Measurements from ENCODE around the gene ANKRD60.

ANKRD60 gene

GRCh38 chr20:58173930-58174707 is 54.3 kb downstream of the ANKRD60 start:
- TF ChIP-seq NFIC (IDR thresholded peaks at IDR 0.05) (no peak), YY1 (IDR thresholded peaks at IDR 0.05; ENCODE audit: low read depth) (no peak), ZBTB7A (IDR thresholded peaks at IDR 0.05; ENCODE audit: low read depth) (no peak), USF1 (IDR thresholded peaks at IDR 0.05) (no peak), FOXM1 (IDR thresholded peaks at IDR 0.05; ENCODE audit: borderline replicate concordance, low read depth) (no peak), EP300 (IDR thresholded peaks at IDR 0.05; ENCODE audit: borderline replicate concordance) (no peak), MAX (IDR thresholded peaks at IDR 0.05) (no peak), REST (IDR thresholded peaks at IDR 0.05; ENCODE audit: low read depth) (no peak), CREB1 (IDR thresholded peaks at IDR 0.05; ENCODE audit: low read depth) (no peak), TAF1 (IDR thresholded peaks at IDR 0.05; ENCODE audit: low read depth) (no peak), TCF12 (IDR thresholded peaks at IDR 0.05; ENCODE audit: low read depth) (no peak), RAD21 (IDR thresholded peaks at IDR 0.05; ENCODE audit: low read depth) (no peak), EGR1 (IDR thresholded peaks at IDR 0.05) (no peak), CEBPB (IDR thresholded peaks at IDR 0.05) (no peak), TEAD4 (IDR thresholded peaks at IDR 0.05) (no peak)

GRCh38 chr20:58173091-58173490 is 55.4 kb downstream of the ANKRD60 start:
- TF ChIP-seq FOXM1 (IDR thresholded peaks at IDR 0.05; ENCODE audit: borderline replicate concordance, low read depth), result no peak
- no peak for TF ChIP-seq YY1 (IDR thresholded peaks at IDR 0.05; ENCODE audit: low read depth)
- TF ChIP-seq TAF1 (IDR thresholded peaks at IDR 0.05; ENCODE audit: low read depth), result no peak
- TF ChIP-seq MAX (IDR thresholded peaks at IDR 0.05), result no peak
- no peak for TF ChIP-seq TEAD4 (IDR thresholded peaks at IDR 0.05)
- no peak for TF ChIP-seq REST (IDR thresholded peaks at IDR 0.05; ENCODE audit: low read depth)
- no peak for TF ChIP-seq EGR1 (IDR thresholded peaks at IDR 0.05)
- TF ChIP-seq EP300 (IDR thresholded peaks at IDR 0.05; ENCODE audit: borderline replicate concordance), result no peak

GRCh38 chr20:58171796-58172425 is 56.5 kb downstream of the ANKRD60 start:
- TF ChIP-seq ZBTB7A (IDR thresholded peaks at IDR 0.05; ENCODE audit: low read depth) (no peak), USF1 (IDR thresholded peaks at IDR 0.05) (no peak), TCF12 (IDR thresholded peaks at IDR 0.05; ENCODE audit: low read depth) (no peak), FOXM1 (IDR thresholded peaks at IDR 0.05; ENCODE audit: borderline replicate concordance, low read depth) (no peak), EP300 (IDR thresholded peaks at IDR 0.05; ENCODE audit: borderline replicate concordance) (no peak), RAD21 (IDR thresholded peaks at IDR 0.05; ENCODE audit: low read depth) (no peak), TAF1 (IDR thresholded peaks at IDR 0.05; ENCODE audit: low read depth) (no peak), EGR1 (IDR thresholded peaks at IDR 0.05) (no peak), CREB1 (IDR thresholded peaks at IDR 0.05; ENCODE audit: low read depth) (no peak), YY1 (IDR thresholded peaks at IDR 0.05; ENCODE audit: low read depth) (no peak), MAX (IDR thresholded peaks at IDR 0.05) (no peak)

GRCh38 chr20:58169450-58169849 is 59.0 kb downstream of the ANKRD60 start:
- TF ChIP-seq MAX (IDR thresholded peaks at IDR 0.05), result no peak
- TF ChIP-seq TEAD4 (IDR thresholded peaks at IDR 0.05), result no peak
- TF ChIP-seq TCF12 (IDR thresholded peaks at IDR 0.05; ENCODE audit: low read depth), result no peak
- no peak for TF ChIP-seq EP300 (IDR thresholded peaks at IDR 0.05; ENCODE audit: borderline replicate concordance)
- no peak for TF ChIP-seq FOXM1 (IDR thresholded peaks at IDR 0.05; ENCODE audit: borderline replicate concordance, low read depth)
- no peak for TF ChIP-seq CREB1 (IDR thresholded peaks at IDR 0.05; ENCODE audit: low read depth)
- no peak for TF ChIP-seq RAD21 (IDR thresholded peaks at IDR 0.05; ENCODE audit: low read depth)
- TF ChIP-seq CEBPB (IDR thresholded peaks at IDR 0.05), result no peak
- TF ChIP-seq YY1 (IDR thresholded peaks at IDR 0.05; ENCODE audit: low read depth), result no peak
- TF ChIP-seq REST (IDR thresholded peaks at IDR 0.05; ENCODE audit: low read depth), result no peak
- TF ChIP-seq EGR1 (IDR thresholded peaks at IDR 0.05), result no peak
- TF ChIP-seq USF1 (IDR thresholded peaks at IDR 0.05), result no peak
- no peak for TF ChIP-seq ZBTB7A (IDR thresholded peaks at IDR 0.05; ENCODE audit: low read depth)
- no peak for TF ChIP-seq TAF1 (IDR thresholded peaks at IDR 0.05; ENCODE audit: low read depth)
- no peak for TF ChIP-seq NFIC (IDR thresholded peaks at IDR 0.05)
